SK-N-SH treated with all-trans-retinoic acid at 6 μM for 48 hours (cell line): ENCODE results near the gene EXOSC9.

Experiments used
- ATAC-seq: fragments of 200-7000 bp; cut with Tn5 transposase; 3 replicates; pipeline ENCODE4 v1.9.1; 2020; ENCODE audit warnings: mild to moderate bottlenecking, moderate library complexity
- ARNTL ChIP-seq: fragments of 450-650 bp; formaldehyde crosslinking; IDR thresholded peaks from 2 replicates; pipeline ENCODE4 v1.5.0; 2020; ENCODE audit warnings: low read depth, mild to moderate bottlenecking, moderate library complexity, borderline replicate concordance
- BACH2 ChIP-seq: fragments of 250-450 bp; sonication (Bioruptor Pico); IDR thresholded peaks from 2 replicates; pipeline ENCODE4 v1.9.0; 2021; ENCODE audit warnings: mild to moderate bottlenecking, borderline replicate concordance
- CSDC2 ChIP-seq: fragments of 250-450 bp; sonication (Bioruptor Pico); IDR thresholded peaks from 2 replicates; pipeline ENCODE4 v1.5.0; 2020; ENCODE audit warnings: mild to moderate bottlenecking, moderate library complexity
- ESRRG ChIP-seq: fragments of 250-450 bp; sonication (Bioruptor Pico); IDR thresholded peaks from 2 replicates; pipeline ENCODE4 v1.6.1; 2021; ENCODE audit warnings: mild to moderate bottlenecking
- GLIS3 ChIP-seq: fragments of 250-450 bp; sonication (Bioruptor Pico); IDR thresholded peaks from 2 replicates; pipeline ENCODE4 v1.5.0; 2020; ENCODE audit warnings: mild to moderate bottlenecking, moderate library complexity
- ISL1 ChIP-seq: fragments of 250-450 bp; sonication (Bioruptor Pico); IDR thresholded peaks from 2 replicates; pipeline ENCODE4 v2.1.2; 2022; ENCODE audit warnings: mild to moderate bottlenecking, moderate library complexity
- PATZ1 ChIP-seq: fragments of 250-450 bp; sonication (Bioruptor Pico); IDR thresholded peaks from 2 replicates; pipeline ENCODE4 v1.8.0; 2020; ENCODE audit warnings: mild to moderate bottlenecking, moderate library complexity, borderline replicate concordance
- PPARA ChIP-seq: fragments of 250-450 bp; sonication (Bioruptor Pico); IDR thresholded peaks from 2 replicates; pipeline ENCODE4 v1.5.0; 2020; ENCODE audit warnings: mild to moderate bottlenecking, borderline replicate concordance
- RARB ChIP-seq: fragments of 250-450 bp; sonication (Bioruptor Pico); IDR thresholded peaks from 2 replicates; pipeline ENCODE4 v1.8.0; 2021; ENCODE audit warnings: mild to moderate bottlenecking, moderate library complexity
- SNAI2 ChIP-seq: fragments of 250-450 bp; sonication (Bioruptor Pico); IDR thresholded peaks from 2 replicates; pipeline ENCODE4 v1.5.0; 2020; ENCODE audit warnings: mild to moderate bottlenecking, moderate library complexity
- TCF4 ChIP-seq: fragments of 250-450 bp; sonication (Bioruptor Pico); IDR thresholded peaks from 2 replicates; pipeline ENCODE4 v1.8.0; 2021; ENCODE audit warnings: mild to moderate bottlenecking, moderate library complexity, borderline replicate concordance
- TOX ChIP-seq: fragments of 250-450 bp; sonication (Bioruptor Pico); IDR thresholded peaks from 2 replicates; pipeline ENCODE4 v1.8.0; 2021; ENCODE audit warnings: mild to moderate bottlenecking, moderate library complexity, borderline replicate concordance
- ZC3H10 ChIP-seq: fragments of 250-450 bp; sonication (Bioruptor Pico); IDR thresholded peaks from 2 replicates; pipeline ENCODE4 v1.5.1; 2021; ENCODE audit warnings: mild to moderate bottlenecking, moderate library complexity
- ZFP3 ChIP-seq: fragments of 250-450 bp; sonication (Bioruptor Pico); IDR thresholded peaks from 2 replicates; pipeline ENCODE4 v1.5.0; 2020; ENCODE audit warnings: mild to moderate bottlenecking, moderate library complexity
- ZFP30 ChIP-seq: fragments of 450-650 bp; formaldehyde crosslinking; IDR thresholded peaks from 2 replicates; pipeline ENCODE4 v1.5.0; 2022; ENCODE audit warnings: mild to moderate bottlenecking, moderate library complexity
- ZNF565 ChIP-seq: fragments of 450-650 bp; formaldehyde crosslinking; conservative IDR thresholded peaks from 2 replicates; pipeline ENCODE4 v1.5.0; 2020; ENCODE audit warnings: low read depth, mild to moderate bottlenecking, moderate library complexity
- ZNF70 ChIP-seq: fragments of 450-650 bp; formaldehyde crosslinking; IDR thresholded peaks from 2 replicates; pipeline ENCODE4 v1.5.0; 2020; ENCODE audit warnings: mild to moderate bottlenecking, moderate library complexity
- ZNF8 ChIP-seq: fragments of 450-650 bp; formaldehyde crosslinking; IDR thresholded peaks from 2 replicates; pipeline ENCODE4 v1.5.0; 2020; ENCODE audit warnings: mild to moderate bottlenecking, moderate library complexity
- TF ChIP-seq, protein P1 (sequence below): fragments of 250-450 bp; sonication (Bioruptor Pico); IDR thresholded peaks from 2 replicates; pipeline ENCODE4 v1.5.1; 2021; ENCODE audit warnings: mild to moderate bottlenecking, moderate library complexity
- TF ChIP-seq, protein P2 (sequence below): fragments of 250-450 bp; sonication (Bioruptor Pico); IDR thresholded peaks from 2 replicates; pipeline ENCODE4 v1.5.1; 2020; ENCODE audit warnings: low read depth, mild to moderate bottlenecking, moderate library complexity
- TF ChIP-seq, protein P3 (sequence below): fragments of 250-450 bp; sonication (Bioruptor Pico); IDR thresholded peaks from 2 replicates; pipeline ENCODE4 v1.5.0; 2020; ENCODE audit warnings: mild to moderate bottlenecking, moderate library complexity

EXOSC9 gene

GRCh38 chr4:121851354-121851753 lies 50.2 kb downstream of the EXOSC9 start:
- TF ChIP-seq RARB (CRISPR knock-in tag): no peak
- no peak for TF ChIP-seq TOX (CRISPR knock-in tag)
- TF ChIP-seq, protein P1, sequence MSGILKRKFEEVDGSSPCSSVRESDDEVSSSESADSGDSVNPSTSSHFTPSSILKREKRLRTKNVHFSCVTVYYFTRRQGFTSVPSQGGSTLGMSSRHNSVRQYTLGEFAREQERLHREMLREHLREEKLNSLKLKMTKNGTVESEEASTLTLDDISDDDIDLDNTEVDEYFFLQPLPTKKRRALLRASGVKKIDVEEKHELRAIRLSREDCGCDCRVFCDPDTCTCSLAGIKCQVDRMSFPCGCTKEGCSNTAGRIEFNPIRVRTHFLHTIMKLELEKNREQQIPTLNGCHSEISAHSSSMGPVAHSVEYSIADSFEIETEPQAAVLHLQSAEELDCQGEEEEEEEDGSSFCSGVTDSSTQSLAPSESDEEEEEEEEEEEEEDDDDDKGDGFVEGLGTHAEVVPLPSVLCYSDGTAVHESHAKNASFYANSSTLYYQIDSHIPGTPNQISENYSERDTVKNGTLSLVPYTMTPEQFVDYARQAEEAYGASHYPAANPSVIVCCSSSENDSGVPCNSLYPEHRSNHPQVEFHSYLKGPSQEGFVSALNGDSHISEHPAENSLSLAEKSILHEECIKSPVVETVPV: no peak
- TF ChIP-seq, protein P2, sequence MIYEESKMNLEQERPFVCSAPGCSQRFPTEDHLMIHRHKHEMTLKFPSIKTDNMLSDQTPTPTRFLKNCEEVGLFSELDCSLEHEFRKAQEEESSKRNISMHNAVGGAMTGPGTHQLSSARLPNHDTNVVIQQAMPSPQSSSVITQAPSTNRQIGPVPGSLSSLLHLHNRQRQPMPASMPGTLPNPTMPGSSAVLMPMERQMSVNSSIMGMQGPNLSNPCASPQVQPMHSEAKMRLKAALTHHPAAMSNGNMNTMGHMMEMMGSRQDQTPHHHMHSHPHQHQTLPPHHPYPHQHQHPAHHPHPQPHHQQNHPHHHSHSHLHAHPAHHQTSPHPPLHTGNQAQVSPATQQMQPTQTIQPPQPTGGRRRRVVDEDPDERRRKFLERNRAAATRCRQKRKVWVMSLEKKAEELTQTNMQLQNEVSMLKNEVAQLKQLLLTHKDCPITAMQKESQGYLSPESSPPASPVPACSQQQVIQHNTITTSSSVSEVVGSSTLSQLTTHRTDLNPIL (CRISPR knock-in tag): no peak
- TF ChIP-seq ZNF565 (CRISPR knock-in tag): no peak
- TF ChIP-seq BACH2 (CRISPR knock-in tag): no peak
- no peak for TF ChIP-seq ZNF70 (CRISPR knock-in tag)
- no peak for TF ChIP-seq ZFP3 (CRISPR knock-in tag)
- TF ChIP-seq SNAI2 (CRISPR knock-in tag): no peak
- TF ChIP-seq, all 23 proteins: peak for 0
- ATAC-seq: no peak

DNA sequence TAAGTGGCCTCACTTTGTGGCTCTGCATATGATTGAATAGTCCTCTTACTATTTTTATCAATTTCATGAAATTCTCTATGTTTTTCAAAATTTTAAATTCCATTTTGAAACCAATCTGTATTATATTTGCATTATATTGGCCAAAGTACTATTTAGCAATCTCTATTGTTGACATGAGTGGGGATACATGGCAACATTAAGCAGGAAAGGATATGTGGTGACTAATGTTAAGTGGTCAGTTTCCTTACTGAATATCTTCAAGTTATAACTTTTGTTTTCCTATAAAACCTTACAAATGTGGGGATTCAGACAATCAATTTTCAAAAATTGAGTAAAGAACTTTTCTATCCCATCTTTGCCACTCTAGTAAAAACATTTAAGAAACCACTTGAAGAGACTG lies 59.0 kb downstream of the EXOSC9 start:
- no peak for ATAC-seq
- TF ChIP-seq ZNF8 (no peak), GLIS3 (no peak), ZFP30 (CRISPR knock-in tag) (no peak), ZNF565 (CRISPR knock-in tag) (no peak), SNAI2 (CRISPR knock-in tag) (no peak), TOX (CRISPR knock-in tag) (no peak), ISL1 (no peak), PATZ1 (no peak), PPARA (CRISPR knock-in tag) (no peak), ZFP3 (CRISPR knock-in tag) (no peak), TCF4 (CRISPR knock-in tag) (no peak)

GRCh38 chr4:121861426-121861825 lies 60.3 kb downstream of the EXOSC9 start:
- no peak for ATAC-seq
- no peak for TF ChIP-seq SNAI2 (CRISPR knock-in tag)
- TF ChIP-seq TOX (CRISPR knock-in tag): no peak
- TF ChIP-seq ESRRG (CRISPR knock-in tag): no peak
- TF ChIP-seq RARB (CRISPR knock-in tag): no peak
- TF ChIP-seq, protein P2 (CRISPR knock-in tag): no peak
- TF ChIP-seq, protein P1: no peak
- no peak for TF ChIP-seq ZC3H10 (CRISPR knock-in tag)
- no peak for TF ChIP-seq ZNF8

- no peak for ATAC-seq
- TF ChIP-seq ARNTL (CRISPR knock-in tag) (no peak), ZNF565 (CRISPR knock-in tag) (no peak), SNAI2 (CRISPR knock-in tag) (no peak), ZNF8 (no peak), PATZ1 (no peak), ZFP3 (CRISPR knock-in tag) (no peak), ZNF70 (CRISPR knock-in tag) (no peak), BACH2 (CRISPR knock-in tag) (no peak), GLIS3 (no peak), ZFP30 (CRISPR knock-in tag) (no peak), ISL1 (no peak), CSDC2 (CRISPR knock-in tag) (no peak), TOX (CRISPR knock-in tag) (no peak), PPARA (CRISPR knock-in tag) (no peak)
- TF ChIP-seq, protein P3, sequence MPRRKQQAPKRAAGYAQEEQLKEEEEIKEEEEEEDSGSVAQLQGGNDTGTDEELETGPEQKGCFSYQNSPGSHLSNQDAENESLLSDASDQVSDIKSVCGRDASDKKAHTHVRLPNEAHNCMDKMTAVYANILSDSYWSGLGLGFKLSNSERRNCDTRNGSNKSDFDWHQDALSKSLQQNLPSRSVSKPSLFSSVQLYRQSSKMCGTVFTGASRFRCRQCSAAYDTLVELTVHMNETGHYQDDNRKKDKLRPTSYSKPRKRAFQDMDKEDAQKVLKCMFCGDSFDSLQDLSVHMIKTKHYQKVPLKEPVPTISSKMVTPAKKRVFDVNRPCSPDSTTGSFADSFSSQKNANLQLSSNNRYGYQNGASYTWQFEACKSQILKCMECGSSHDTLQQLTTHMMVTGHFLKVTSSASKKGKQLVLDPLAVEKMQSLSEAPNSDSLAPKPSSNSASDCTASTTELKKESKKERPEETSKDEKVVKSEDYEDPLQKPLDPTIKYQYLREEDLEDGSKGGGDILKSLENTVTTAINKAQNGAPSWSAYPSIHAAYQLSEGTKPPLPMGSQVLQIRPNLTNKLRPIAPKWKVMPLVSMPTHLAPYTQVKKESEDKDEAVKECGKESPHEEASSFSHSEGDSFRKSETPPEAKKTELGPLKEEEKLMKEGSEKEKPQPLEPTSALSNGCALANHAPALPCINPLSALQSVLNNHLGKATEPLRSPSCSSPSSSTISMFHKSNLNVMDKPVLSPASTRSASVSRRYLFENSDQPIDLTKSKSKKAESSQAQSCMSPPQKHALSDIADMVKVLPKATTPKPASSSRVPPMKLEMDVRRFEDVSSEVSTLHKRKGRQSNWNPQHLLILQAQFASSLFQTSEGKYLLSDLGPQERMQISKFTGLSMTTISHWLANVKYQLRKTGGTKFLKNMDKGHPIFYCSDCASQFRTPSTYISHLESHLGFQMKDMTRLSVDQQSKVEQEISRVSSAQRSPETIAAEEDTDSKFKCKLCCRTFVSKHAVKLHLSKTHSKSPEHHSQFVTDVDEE: no peak
- TF ChIP-seq, protein P2 (CRISPR knock-in tag): no peak
These were observed 62.7 kb downstream of the EXOSC9 start for GRCh38 chr4:121863799-121864198.
